Measurements from ENCODE around the gene GSG1L. TPM values are rescaled to one million over a fixed set of nuclear protein-coding genes. Genes with fewer than 3 reads are reported as not detected.

Gene GSG1L
- polyA plus RNA-seq, 2 donors: 0.12 to 0.19 TPM

- WGBS, 2 donors: 86% methylated on average over 21 of the region's 21 CpGs
- Histone ChIP-seq H3K4me3 (ENCODE audit: low read depth in 1 of 2, low read length in 2 of 2) (no peak overlapping the region), H3K9me3 (ENCODE audit: control insufficient read depth in 2 of 2, insufficient read depth in 1 of 2, low read depth in 1 of 2, low read length in 1 of 2) (no peaks in the 10 kb centered on the region), H3K27me3 (ENCODE audit: control insufficient read depth in 1 of 2, insufficient read depth in 2 of 2, low read length in 2 of 2) (no peaks in the 10 kb centered on the region), H3K4me1 (ENCODE audit: control insufficient read depth in 2 of 2, insufficient read depth in 2 of 2, low read length in 1 of 2) (peaks cover 0 to 18% of the 10 kb centered on the region in 2 donors), H3K36me3 (ENCODE audit: control insufficient read depth in 2 of 2, insufficient read depth in 2 of 2, low read length in 1 of 2) (no peaks in the 10 kb centered on the region), H3K27ac (ENCODE audit: low read depth in 2 of 2, low read length in 1 of 2) (no peak overlapping the region)
These were observed 22.9 kb upstream of the GSG1L start for GRCh38 chr16:28086186-28087139.

- no peaks in the 10 kb centered on the region for H3K36me3 ChIP-seq (ENCODE audit: control insufficient read depth in 2 of 2, insufficient read depth in 2 of 2, low read length in 1 of 2)
- H3K9me3 ChIP-seq (ENCODE audit: control insufficient read depth in 2 of 2, insufficient read depth in 1 of 2, low read depth in 1 of 2, low read length in 1 of 2): no peaks in the 10 kb centered on the region
- 66 to 72% methylated on average over 12 of the region's 12 CpGs for WGBS, 2 donors
- no peaks in the 10 kb centered on the region for H3K27me3 ChIP-seq (ENCODE audit: control insufficient read depth in 1 of 2, insufficient read depth in 2 of 2, low read length in 2 of 2)
- peaks cover 0 to 17% of the 10 kb centered on the region in 2 donors for H3K4me1 ChIP-seq (ENCODE audit: control insufficient read depth in 2 of 2, insufficient read depth in 2 of 2, low read length in 1 of 2)
- no peak overlapping the region for H3K4me3 ChIP-seq (ENCODE audit: low read depth in 1 of 2, low read length in 2 of 2)
- H3K27ac ChIP-seq (ENCODE audit: low read depth in 2 of 2, low read length in 1 of 2): no peak overlapping the region
These were observed 22.1 kb upstream of the GSG1L start for GRCh38 chr16:28085389-28086171.

GRCh38 chr16:28084209-28084608 is 20.7 kb upstream of the GSG1L start:
- no peaks in the 10 kb centered on the region for H3K36me3 ChIP-seq (ENCODE audit: control insufficient read depth in 2 of 2, insufficient read depth in 2 of 2, low read length in 1 of 2)
- H3K27ac ChIP-seq (ENCODE audit: low read depth in 2 of 2, low read length in 1 of 2): no peak overlapping the region
- 87 to 91% methylated on average over 6 of the region's 6 CpGs for WGBS, 2 donors
- H3K4me1 ChIP-seq (ENCODE audit: control insufficient read depth in 2 of 2, insufficient read depth in 2 of 2, low read length in 1 of 2): peaks cover 0 to 15% of the 10 kb centered on the region in 2 donors
- no peaks in the 10 kb centered on the region for H3K9me3 ChIP-seq (ENCODE audit: control insufficient read depth in 2 of 2, insufficient read depth in 1 of 2, low read depth in 1 of 2, low read length in 1 of 2)
- H3K4me3 ChIP-seq (ENCODE audit: low read depth in 1 of 2, low read length in 2 of 2): no peak overlapping the region
- H3K27me3 ChIP-seq (ENCODE audit: control insufficient read depth in 1 of 2, insufficient read depth in 2 of 2, low read length in 2 of 2): no peaks in the 10 kb centered on the region

GRCh38 chr16:28082624-28083023 is 19.1 kb upstream of the GSG1L start:
- Histone ChIP-seq H3K4me1 (ENCODE audit: control insufficient read depth in 2 of 2, insufficient read depth in 2 of 2, low read length in 1 of 2) (peaks cover 0 to 15% of the 10 kb centered on the region in 2 donors), H3K4me3 (ENCODE audit: low read depth in 1 of 2, low read length in 2 of 2) (no peak overlapping the region), H3K36me3 (ENCODE audit: control insufficient read depth in 2 of 2, insufficient read depth in 2 of 2, low read length in 1 of 2) (no peaks in the 10 kb centered on the region), H3K27ac (ENCODE audit: low read depth in 2 of 2, low read length in 1 of 2) (peak overlapping the region; percentile 96), H3K27me3 (ENCODE audit: control insufficient read depth in 1 of 2, insufficient read depth in 2 of 2, low read length in 2 of 2) (no peaks in the 10 kb centered on the region), H3K9me3 (ENCODE audit: control insufficient read depth in 2 of 2, insufficient read depth in 1 of 2, low read depth in 1 of 2, low read length in 1 of 2) (no peaks in the 10 kb centered on the region)
- 36 to 55% methylated on average over 13 of the region's 13 CpGs for WGBS, 2 donors

GRCh38 chr16:28081391-28081968 is 18.0 kb upstream of the GSG1L start:
- no peaks in the 10 kb centered on the region for H3K9me3 ChIP-seq (ENCODE audit: control insufficient read depth in 2 of 2, insufficient read depth in 1 of 2, low read depth in 1 of 2, low read length in 1 of 2)
- peaks cover 0 to 15% of the 10 kb centered on the region in 2 donors for H3K4me1 ChIP-seq (ENCODE audit: control insufficient read depth in 2 of 2, insufficient read depth in 2 of 2, low read length in 1 of 2)
- no peaks in the 10 kb centered on the region for H3K27me3 ChIP-seq (ENCODE audit: control insufficient read depth in 1 of 2, insufficient read depth in 2 of 2, low read length in 2 of 2)
- H3K36me3 ChIP-seq (ENCODE audit: control insufficient read depth in 2 of 2, insufficient read depth in 2 of 2, low read length in 1 of 2): no peaks in the 10 kb centered on the region
- no peak overlapping the region for H3K4me3 ChIP-seq (ENCODE audit: low read depth in 1 of 2, low read length in 2 of 2)
- peak overlapping the region; percentile 96 for H3K27ac ChIP-seq (ENCODE audit: low read depth in 2 of 2, low read length in 1 of 2)
- WGBS, 2 donors: 73 to 80% methylated on average over 9 of the region's 9 CpGs

- peaks cover 0 to 7% of the 10 kb centered on the region in 2 donors for H3K4me1 ChIP-seq (ENCODE audit: control insufficient read depth in 2 of 2, insufficient read depth in 2 of 2, low read length in 1 of 2)
- H3K36me3 ChIP-seq (ENCODE audit: control insufficient read depth in 2 of 2, insufficient read depth in 2 of 2, low read length in 1 of 2): no peaks in the 10 kb centered on the region
- 85 to 94% methylated on average over 6 of the region's 6 CpGs for WGBS, 2 donors
- no peak overlapping the region for H3K27ac ChIP-seq (ENCODE audit: low read depth in 2 of 2, low read length in 1 of 2)
- H3K4me3 ChIP-seq (ENCODE audit: low read depth in 1 of 2, low read length in 2 of 2): no peak overlapping the region
- H3K27me3 ChIP-seq (ENCODE audit: control insufficient read depth in 1 of 2, insufficient read depth in 2 of 2, low read length in 2 of 2): no peaks in the 10 kb centered on the region
- H3K9me3 ChIP-seq (ENCODE audit: control insufficient read depth in 2 of 2, insufficient read depth in 1 of 2, low read depth in 1 of 2, low read length in 1 of 2): no peaks in the 10 kb centered on the region
These were observed 14.7 kb upstream of the GSG1L start for GRCh38 chr16:28078261-28078660.

- Histone ChIP-seq H3K4me1 (ENCODE audit: control insufficient read depth in 2 of 2, insufficient read depth in 2 of 2, low read length in 1 of 2) (no peaks in the 10 kb centered on the region), H3K9me3 (ENCODE audit: control insufficient read depth in 2 of 2, insufficient read depth in 1 of 2, low read depth in 1 of 2, low read length in 1 of 2) (no peaks in the 10 kb centered on the region), H3K36me3 (ENCODE audit: control insufficient read depth in 2 of 2, insufficient read depth in 2 of 2, low read length in 1 of 2) (no peaks in the 10 kb centered on the region), H3K4me3 (ENCODE audit: low read depth in 1 of 2, low read length in 2 of 2) (no peak overlapping the region), H3K27ac (ENCODE audit: low read depth in 2 of 2, low read length in 1 of 2) (no peak overlapping the region), H3K27me3 (ENCODE audit: control insufficient read depth in 1 of 2, insufficient read depth in 2 of 2, low read length in 2 of 2) (peaks cover 0 to under 1% of the 10 kb centered on the region in 2 donors)
- WGBS, 2 donors: 92 to 93% methylated on average over 6 of the region's 6 CpGs
These were observed 10.3 kb upstream of the GSG1L start for GRCh38 chr16:28073836-28074235.

GRCh38 chr16:28072087-28072486 is 8.6 kb upstream of the GSG1L start:
- 48 to 49% methylated on average over 4 of the region's 4 CpGs for WGBS, 2 donors
- Histone ChIP-seq H3K4me1 (ENCODE audit: control insufficient read depth in 2 of 2, insufficient read depth in 2 of 2, low read length in 1 of 2) (no peaks in the 10 kb centered on the region), H3K27ac (ENCODE audit: low read depth in 2 of 2, low read length in 1 of 2) (no peak overlapping the region), H3K4me3 (ENCODE audit: low read depth in 1 of 2, low read length in 2 of 2) (no peak overlapping the region), H3K9me3 (ENCODE audit: control insufficient read depth in 2 of 2, insufficient read depth in 1 of 2, low read depth in 1 of 2, low read length in 1 of 2) (no peaks in the 10 kb centered on the region), H3K27me3 (ENCODE audit: control insufficient read depth in 1 of 2, insufficient read depth in 2 of 2, low read length in 2 of 2) (peaks cover 0 to 3% of the 10 kb centered on the region in 2 donors), H3K36me3 (ENCODE audit: control insufficient read depth in 2 of 2, insufficient read depth in 2 of 2, low read length in 1 of 2) (no peaks in the 10 kb centered on the region)

GRCh38 chr16:28069971-28070794 is 6.7 kb upstream of the GSG1L start:
- 65 to 72% methylated on average over 31 of the region's 31 CpGs for WGBS, 2 donors
- no peaks in the 10 kb centered on the region for H3K9me3 ChIP-seq (ENCODE audit: control insufficient read depth in 2 of 2, insufficient read depth in 1 of 2, low read depth in 1 of 2, low read length in 1 of 2)

More at GRCh38 chr16:28069971-28070794, 6.7 kb upstream of the GSG1L start:
- no peak overlapping the region for H3K27ac ChIP-seq (ENCODE audit: low read depth in 2 of 2, low read length in 1 of 2)
- H3K4me3 ChIP-seq (ENCODE audit: low read depth in 1 of 2, low read length in 2 of 2): no peak overlapping the region
- no peaks in the 10 kb centered on the region for H3K4me1 ChIP-seq (ENCODE audit: control insufficient read depth in 2 of 2, insufficient read depth in 2 of 2, low read length in 1 of 2)
- no peaks in the 10 kb centered on the region for H3K36me3 ChIP-seq (ENCODE audit: control insufficient read depth in 2 of 2, insufficient read depth in 2 of 2, low read length in 1 of 2)
- H3K27me3 ChIP-seq (ENCODE audit: control insufficient read depth in 1 of 2, insufficient read depth in 2 of 2, low read length in 2 of 2): peaks cover 0 to 3% of the 10 kb centered on the region in 2 donors

All from esophagus (tissue), 2 donors.